Measurements from ENCODE around the gene SOST. TPM values are rescaled to one million over a fixed set of nuclear protein-coding genes. Genes with fewer than 3 reads are reported as not detected.

The SOST gene
- total and polyA plus RNA-seq, 2 donors (not counting 3 experiments of a cell fraction or from before 2014, with no cell fraction given): not detected

- no peaks in the 10 kb centered on the region for H3K79me2 ChIP-seq (ENCODE audit: control insufficient read depth, insufficient read depth, low read length)
- TF ChIP-seq MYC (IDR thresholded peaks at IDR 0.05; ENCODE audit: low read depth, low read length) (no peak), FOS (IDR thresholded peaks at IDR 0.05; ENCODE audit: borderline replicate concordance, insufficient read depth, low read length) (no peak), MAX (IDR thresholded peaks at IDR 0.05; ENCODE audit: insufficient read depth, insufficient read length) (no peak), JUN (IDR thresholded peaks at IDR 0.05; ENCODE audit: borderline replicate concordance, insufficient read depth, insufficient read length, low read depth) (no peak), CTCF (IDR thresholded peaks at IDR 0.05; ENCODE audit: extremely low read depth in 1 of 2, insufficient read depth in 1 of 2, low read depth in 1 of 2, low read length in 2 of 2) (no peak), EZH2 (IDR thresholded peaks at IDR 0.05; ENCODE audit: borderline replicate concordance, low read depth, low read length, severe bottlenecking) (no peak), POLR2AphosphoS5 (IDR thresholded peaks at IDR 0.05; ENCODE audit: insufficient read depth, low read depth, low read length) (no peak), POLR2A (IDR thresholded peaks at IDR 0.05; ENCODE audit: low read depth, low read length) (no peak), GATA2 (IDR thresholded peaks at IDR 0.05; ENCODE audit: insufficient read depth, insufficient read length, low read depth, low read length) (no peak)
- DNase-seq (ENCODE audit: low read depth, low spot score) (no peak), FAIRE-seq (no peak)
- no peaks in the 10 kb centered on the region for H3K9me1 ChIP-seq (replicated peaks; ENCODE audit: control insufficient read depth, extremely low read depth, insufficient read depth, low read length)
- no peak overlapping the region for H3K4me2 ChIP-seq (ENCODE audit: insufficient read depth, low read length)
- H3K27ac ChIP-seq (ENCODE audit: insufficient read depth, low read depth, low read length): no peak overlapping the region
- H4K20me1 ChIP-seq (replicated peaks; ENCODE audit: control insufficient read depth, extremely low read depth, insufficient read depth, low read length): no peaks in the 10 kb centered on the region
- no peak overlapping the region for H3K9ac ChIP-seq (replicated peaks; ENCODE audit: extremely low read depth, insufficient read depth, low read length)
- ChIA-PET POLR2A (no interaction called here), CTCF (no interaction called here)
- dilution Hi-C loops (cut with MboI; ENCODE audit: extremely low pct_ligation_motif_present, low sequenced_read_pairs): loop anchor here (5.0 kb wide), 1 partner anchor 68 kb away; no protein-coding TSS in a partner anchor
- H3K27me3 ChIP-seq (ENCODE audit: control insufficient read depth in 2 of 2, insufficient read depth in 2 of 2, low read length in 2 of 2): no peaks in the 10 kb centered on the region
- peaks cover 16 to 36% of the 10 kb centered on the region in 2 experiments for H3K36me3 ChIP-seq (ENCODE audit: control insufficient read depth in 2 of 2, extremely low read depth in 1 of 2, insufficient read depth in 2 of 2, low read length in 2 of 2)
- peaks cover 2% of the 10 kb centered on the region for H3K4me1 ChIP-seq (ENCODE audit: control insufficient read depth, extremely low read depth, insufficient read depth, low read length)
- intact Hi-C loops (cut with micrococcal nuclease): no loop called here
- H2AFZ ChIP-seq (ENCODE audit: low read depth, low read length): no peak overlapping the region
- H3K9me3 ChIP-seq (replicated peaks; ENCODE audit: control insufficient read depth, insufficient read depth, low read length): no peaks in the 10 kb centered on the region
- no peak overlapping the region for H3K4me3 ChIP-seq (replicated peaks in 1 of 3; ENCODE audit: insufficient read depth in 1 of 3, low read depth in 1 of 3, low read length in 3 of 3)
- no TSS peak for BruUV-seq (replicated peaks)
Observed at GRCh38 chr17:43769859-43770258, 11.3 kb upstream of the SOST start.
